ENCODE measurements around the gene TOM1L1.

- TF ChIP-seq, protein P1, sequence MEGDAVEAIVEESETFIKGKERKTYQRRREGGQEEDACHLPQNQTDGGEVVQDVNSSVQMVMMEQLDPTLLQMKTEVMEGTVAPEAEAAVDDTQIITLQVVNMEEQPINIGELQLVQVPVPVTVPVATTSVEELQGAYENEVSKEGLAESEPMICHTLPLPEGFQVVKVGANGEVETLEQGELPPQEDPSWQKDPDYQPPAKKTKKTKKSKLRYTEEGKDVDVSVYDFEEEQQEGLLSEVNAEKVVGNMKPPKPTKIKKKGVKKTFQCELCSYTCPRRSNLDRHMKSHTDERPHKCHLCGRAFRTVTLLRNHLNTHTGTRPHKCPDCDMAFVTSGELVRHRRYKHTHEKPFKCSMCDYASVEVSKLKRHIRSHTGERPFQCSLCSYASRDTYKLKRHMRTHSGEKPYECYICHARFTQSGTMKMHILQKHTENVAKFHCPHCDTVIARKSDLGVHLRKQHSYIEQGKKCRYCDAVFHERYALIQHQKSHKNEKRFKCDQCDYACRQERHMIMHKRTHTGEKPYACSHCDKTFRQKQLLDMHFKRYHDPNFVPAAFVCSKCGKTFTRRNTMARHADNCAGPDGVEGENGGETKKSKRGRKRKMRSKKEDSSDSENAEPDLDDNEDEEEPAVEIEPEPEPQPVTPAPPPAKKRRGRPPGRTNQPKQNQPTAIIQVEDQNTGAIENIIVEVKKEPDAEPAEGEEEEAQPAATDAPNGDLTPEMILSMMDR (IDR thresholded peaks at IDR 0.05) = no peak
- no peak for TF ChIP-seq POLR2A (IDR thresholded peaks at IDR 0.05)
- no peak for TF ChIP-seq POLR2AphosphoS5 (IDR thresholded peaks at IDR 0.05)
- no peak for TF ChIP-seq EP300 (IDR thresholded peaks at IDR 0.05)
Measured at GRCh38 chr17:54870671-54871175, 29.9 kb upstream of the TOM1L1 start.

Measured in gastroesophageal sphincter (tissue), 3 donors.